LHCN-M2 (cell line): ENCODE measurements around the gene PPP1R14B. TPM values are rescaled to one million over a fixed set of nuclear protein-coding genes. Genes with fewer than 3 reads are reported as not detected.

Source experiments
- DNase-seq: peaks from one replicate; pipeline ENCODE4 v3.0.0-alpha.2; 2012; ENCODE audit warnings: low read depth
- total RNA-seq: library from RNA; depleted of rRNA; stranded (reverse); fragments of >200 nt; gene quantifications from 2 replicates; pipeline ENCODE4 v1.2.3, GENCODE V29; 2014

PPP1R14B gene
- total RNA-seq, 1 experiment from 2014 or later = 696 TPM

GRCh38 chr11:64281957-64282770 is 35.4 kb upstream of the PPP1R14B start:
- DNase-seq = no peak

DNA sequence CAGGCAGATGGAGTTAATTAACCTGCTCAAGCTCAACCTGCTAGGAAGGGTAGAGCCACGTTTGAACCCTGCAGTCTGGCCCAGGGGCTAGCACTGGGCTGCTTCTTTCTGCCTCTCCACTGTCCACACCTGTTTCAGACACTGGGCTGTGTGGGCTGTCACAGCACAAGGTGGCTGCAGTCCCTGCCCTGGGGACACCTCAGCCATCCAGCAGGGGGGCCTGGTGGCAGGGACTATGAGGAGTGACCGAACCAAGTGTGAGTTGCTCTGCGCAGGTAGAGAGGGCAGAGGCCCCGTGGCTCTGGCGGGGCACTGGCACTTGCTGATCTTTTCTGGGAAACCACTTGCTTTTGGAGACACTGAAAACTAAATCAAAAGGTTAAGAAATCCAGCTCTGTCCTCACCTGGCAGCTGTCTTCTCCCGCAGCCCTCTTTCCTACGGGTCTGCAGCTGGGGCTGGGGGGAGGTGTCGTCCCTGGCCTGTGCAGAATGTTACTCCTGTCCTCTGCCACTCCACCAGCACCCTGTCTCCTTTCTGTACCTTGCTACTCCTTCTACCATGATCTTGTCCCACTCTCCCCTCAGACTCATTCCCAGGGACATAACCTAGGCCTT is 31.9 kb upstream of the PPP1R14B start:
- DNase-seq = no peak

GRCh38 chr11:64276653-64277431 is 30.1 kb upstream of the PPP1R14B start:
- DNase-seq = no peak

DNA sequence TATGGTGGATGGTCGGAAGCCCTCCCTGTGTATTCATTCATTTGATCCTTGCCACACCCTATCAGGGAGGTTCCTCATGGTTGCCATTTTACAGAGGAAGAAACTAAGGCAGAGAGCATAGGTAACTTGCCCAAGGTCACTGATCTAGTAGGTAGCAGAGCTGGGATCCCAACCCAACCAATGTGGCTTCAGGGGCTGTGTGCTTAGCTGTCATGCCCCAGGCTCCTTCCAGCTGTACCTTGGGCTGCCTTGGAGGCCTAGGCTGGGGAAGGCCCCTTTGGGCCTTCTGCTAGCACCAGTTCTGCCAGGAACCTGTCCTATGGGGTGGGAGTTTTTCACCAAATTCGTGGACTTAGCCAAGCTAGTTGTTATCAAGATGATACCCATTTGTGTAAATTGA is 29.1 kb upstream of the PPP1R14B start:
- DNase-seq = no peak

- DNase-seq = no peak
Measured at GRCh38 chr11:64275031-64275800, 28.5 kb upstream of the PPP1R14B start.

- DNase-seq = peak; percentile 100
Measured at GRCh38 chr11:64269540-64270220, 22.9 kb upstream of the PPP1R14B start.

- DNase-seq = peak; percentile 59
Measured at GRCh38 chr11:64268893-64269539, 22.3 kb upstream of the PPP1R14B start.

DNA sequence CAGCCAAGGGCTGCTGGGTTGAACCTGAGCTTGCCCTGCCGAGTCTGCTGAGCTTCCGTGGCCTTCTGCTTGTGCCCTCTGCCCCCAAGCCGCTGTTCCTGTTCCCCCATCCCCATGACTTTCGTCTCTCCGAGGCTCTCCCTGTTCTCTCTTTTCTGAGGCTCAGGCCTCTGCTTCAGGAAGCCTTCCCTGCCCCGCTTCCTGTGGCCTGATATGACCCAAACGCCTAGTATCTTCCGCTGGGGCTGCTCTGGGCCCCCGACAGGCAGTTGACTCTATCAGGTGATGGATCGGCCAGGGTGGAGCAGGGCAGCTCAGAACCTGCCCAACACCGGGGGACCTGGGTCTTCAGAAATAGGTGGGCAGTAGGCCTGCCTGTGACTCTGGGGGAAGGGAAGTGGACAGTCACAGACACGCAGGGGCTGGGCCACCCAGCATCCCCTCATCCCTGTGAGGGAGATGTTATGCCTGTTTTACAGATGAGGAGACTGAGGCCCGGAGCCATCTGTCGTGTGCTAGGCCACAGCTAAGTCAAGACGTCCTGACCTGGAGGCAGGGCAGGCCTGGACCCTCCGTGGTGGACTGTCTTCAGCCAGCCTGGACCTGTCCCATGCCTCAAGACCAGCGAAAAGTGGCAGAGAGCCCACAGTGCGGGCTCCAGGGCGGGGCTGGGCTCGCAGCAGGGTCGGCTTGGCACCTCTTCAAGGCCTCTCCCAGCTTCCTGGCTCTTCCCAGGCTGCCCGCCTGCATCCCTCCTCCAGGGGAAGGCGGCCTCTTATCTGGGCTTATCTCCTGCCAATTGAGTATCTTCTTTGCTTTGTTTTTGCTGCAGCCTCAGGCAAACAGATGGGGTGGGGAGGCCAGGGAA is 21.5 kb upstream of the PPP1R14B start:
- DNase-seq = peak; percentile 30

- peak; percentile 17 for DNase-seq
Measured at GRCh38 chr11:64267207-64267945, 20.6 kb upstream of the PPP1R14B start.

GRCh38 chr11:64266339-64266738 is 19.6 kb upstream of the PPP1R14B start:
- peak; percentile 43 for DNase-seq

DNA sequence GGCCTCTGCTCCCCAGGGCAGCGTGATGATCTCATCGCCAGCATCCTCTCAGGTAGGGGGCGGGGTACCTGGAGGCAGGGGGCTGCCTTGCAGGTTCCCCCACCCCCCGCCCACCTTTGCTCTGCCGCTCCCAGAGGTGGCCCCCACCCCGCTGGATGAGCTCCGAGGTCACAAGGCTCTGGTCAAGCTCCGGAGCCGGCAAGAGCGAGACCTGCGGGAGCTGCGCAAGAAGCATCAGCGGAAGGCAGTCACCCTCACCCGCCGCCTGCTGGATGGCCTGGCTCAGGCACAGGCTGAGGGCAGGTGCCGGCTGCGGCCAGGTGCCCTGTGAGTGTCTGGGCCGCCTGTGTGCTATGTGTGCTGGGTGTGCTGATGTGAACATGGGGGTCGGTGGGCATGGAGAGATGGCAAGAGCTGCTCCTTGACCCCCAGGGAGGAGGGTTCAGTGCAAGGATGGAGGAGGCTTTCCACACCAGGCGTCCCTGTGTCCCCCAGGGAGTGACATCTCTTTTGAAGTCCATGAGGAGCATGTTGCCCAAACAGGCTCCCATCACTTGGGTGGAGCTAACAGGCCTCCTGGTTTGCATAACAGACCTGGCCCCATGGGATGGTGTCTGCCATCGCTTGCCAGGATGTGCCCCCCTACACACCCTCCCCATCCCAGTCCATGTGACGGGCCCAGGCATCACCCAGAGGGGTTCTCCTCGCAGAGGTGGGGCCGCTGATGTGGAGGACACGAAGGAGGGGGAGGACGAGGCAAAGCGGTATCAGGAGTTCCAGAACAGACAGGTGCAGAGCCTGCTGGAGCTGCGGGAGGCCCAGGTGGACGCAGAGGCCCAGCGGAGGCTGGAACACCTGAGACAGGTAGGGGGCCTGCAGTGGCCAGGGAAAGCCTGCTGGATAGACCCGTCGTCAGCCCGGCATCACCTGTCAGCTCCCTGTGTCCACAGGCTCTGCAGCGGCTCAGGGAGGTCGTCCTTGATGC is 18.7 kb upstream of the PPP1R14B start:
- no peak for DNase-seq

DNA sequence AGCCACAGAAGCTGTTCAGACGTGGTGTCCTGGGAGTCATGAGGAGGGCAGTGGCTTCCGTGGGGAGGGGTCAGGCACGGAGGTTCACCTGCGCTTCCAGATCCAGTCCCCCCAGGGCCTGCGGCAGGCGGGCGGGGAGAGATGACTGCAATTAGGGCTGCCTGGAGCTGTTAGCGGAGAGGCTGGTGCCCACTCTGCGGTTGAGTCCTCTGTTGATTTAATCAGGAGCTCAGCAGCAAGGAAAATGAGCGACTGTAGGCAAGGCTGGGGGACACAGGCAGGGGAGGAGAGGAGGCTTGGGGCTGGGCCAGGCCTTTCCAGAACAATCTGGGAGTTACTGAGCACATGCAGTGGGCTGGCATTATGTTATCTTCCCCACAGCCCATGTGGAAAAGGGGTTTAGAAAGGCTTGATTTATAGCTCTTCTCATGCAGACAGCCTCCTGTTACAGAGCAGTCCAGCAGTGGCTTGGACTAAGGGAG is 17.7 kb upstream of the PPP1R14B start:
- DNase-seq = no peak

- no peak for DNase-seq
Measured at GRCh38 chr11:64263947-64264317, 17.2 kb upstream of the PPP1R14B start.

- DNase-seq = peak; percentile 54
Measured at GRCh38 chr11:64263021-64263946, 16.5 kb upstream of the PPP1R14B start.

GRCh38 chr11:64262271-64263002 is 15.7 kb upstream of the PPP1R14B start:
- no peak for DNase-seq
